ENCODE measurements around the gene CASQ2. TPM values are rescaled to one million over a fixed set of nuclear protein-coding genes. Genes with fewer than 3 reads are reported as not detected.

CASQ2 gene
- total and polyA plus RNA-seq, 12 donors: 0.14 to 4.1 (median 0.34) TPM; not detected in 2

- no peaks in the 10 kb centered on the region for H3K27me3 ChIP-seq
- H3K27ac ChIP-seq: peak overlapping the region in 3 of 5 donors; percentile 68 to 80 (median 76)
- 15 to 34% (median 24%) methylated on average over 7 of the region's 7 CpGs for WGBS, 4 donors
- H3K4me1 ChIP-seq (replicated peaks in 1 of 2): peaks cover 40 to 53% of the 10 kb centered on the region in 2 donors
- peak overlapping the region in 1 of 4 donors; percentile 3 for H3K4me3 ChIP-seq
- intact Hi-C loops (cut with DNase I): no loop called here
- TF ChIP-seq CTCF (IDR thresholded peaks at IDR 0.05) (no peak), POLR2A (IDR thresholded peaks at IDR 0.05) (no peak)
- no peaks in the 10 kb centered on the region for H3K9me3 ChIP-seq (replicated peaks in 1 of 3)
- H3K36me3 ChIP-seq (replicated peaks in 1 of 2): peaks cover 0 to 2% of the 10 kb centered on the region in 2 donors
- DNase-seq: peak in 1 of 7 donors; percentile 16
These were observed 113.2 kb downstream of the CASQ2 start for GRCh38 chr1:115655306-115655663.

DNA sequence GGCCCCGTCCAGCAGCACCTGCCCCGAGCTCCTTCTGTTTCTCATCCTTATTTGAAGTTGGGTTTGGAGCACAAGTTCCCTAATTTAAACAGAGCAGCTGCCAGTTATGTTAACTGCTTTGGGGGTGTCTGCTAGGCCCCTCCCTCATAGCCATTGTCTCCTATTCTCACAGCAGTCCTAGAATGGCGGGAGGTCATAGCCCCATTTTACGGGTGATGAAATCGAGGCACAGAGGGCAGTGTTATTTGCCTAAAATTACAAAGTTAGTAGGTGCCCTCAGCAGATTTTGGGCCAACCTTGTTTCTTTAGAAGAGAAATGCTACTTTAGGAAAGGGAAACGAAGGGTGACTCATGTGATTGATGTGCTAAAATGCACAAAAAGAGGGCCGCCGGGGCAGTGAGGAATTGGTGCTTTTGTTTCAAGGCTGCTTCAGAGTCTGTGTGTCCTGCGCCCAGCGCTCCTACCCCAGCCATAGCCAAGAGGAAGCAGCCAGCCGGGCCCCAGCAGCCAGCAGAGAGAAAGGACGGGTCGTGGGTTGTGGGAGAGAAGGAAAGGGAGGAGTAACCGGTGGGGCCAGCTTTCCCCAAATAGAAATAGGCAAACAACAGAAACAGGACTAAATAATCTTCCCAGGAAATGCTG is 113.7 kb downstream of the CASQ2 start:
- no peaks in the 10 kb centered on the region for H3K27me3 ChIP-seq
- H3K36me3 ChIP-seq (replicated peaks in 1 of 2): no peaks in the 10 kb centered on the region
- no peaks in the 10 kb centered on the region for H3K9me3 ChIP-seq (replicated peaks in 1 of 3)
- H3K4me3 ChIP-seq: peak overlapping the region in 1 of 4 donors; percentile 3
- H3K4me1 ChIP-seq (replicated peaks in 1 of 2): peaks cover 45 to 58% of the 10 kb centered on the region in 2 donors
- TF ChIP-seq CTCF (IDR thresholded peaks at IDR 0.05) (no peak), POLR2A (IDR thresholded peaks at IDR 0.05) (peak in 1 of 2 donors; percentile 53)
- peak; percentile 60 to 92 (median 84) for DNase-seq
- intact Hi-C loops (cut with DNase I): no loop called here
- WGBS, 4 donors: 19 to 26% (median 23%) methylated on average over 14 of the region's 14 CpGs
- peak overlapping the region in 3 of 5 donors; percentile 68 to 80 (median 76) for H3K27ac ChIP-seq

- intact Hi-C loops (cut with DNase I): no loop called here
- 67 to 74% (median 72%) methylated on average over 3 of the region's 3 CpGs for WGBS, 4 donors
These were observed 114.4 kb downstream of the CASQ2 start for GRCh38 chr1:115654125-115654524.

More at GRCh38 chr1:115654125-115654524, 114.4 kb downstream of the CASQ2 start:
- peak in 6 of 7 donors; percentile 38 to 76 (median 64) for DNase-seq
- Histone ChIP-seq H3K27ac (peak overlapping the region in 3 of 5 donors; percentile 47 to 76 (median 68)), H3K4me1 (replicated peaks in 1 of 2) (peaks cover 47 to 64% of the 10 kb centered on the region in 2 donors), H3K9me3 (replicated peaks in 1 of 3) (no peaks in the 10 kb centered on the region), H3K27me3 (no peaks in the 10 kb centered on the region), H3K36me3 (replicated peaks in 1 of 2) (no peaks in the 10 kb centered on the region), H3K4me3 (no peak overlapping the region)
- no peak for TF ChIP-seq CTCF (IDR thresholded peaks at IDR 0.05)
- TF ChIP-seq POLR2A (IDR thresholded peaks at IDR 0.05): no peak
